Common myeloid progenitor, CD34-positive (primary cell): ENCODE measurements around the gene FSTL5.

Experiments used
- CTCF ChIA-PET: fragments of 350-600 bp; sonication (Branson Sonifier 250); formaldehyde crosslinking; loops from one replicate; lab custom pipeline; 2021; ENCODE audit warnings: antibody characterized with exemption; lab: Charles Lee
- POLR2A ChIA-PET: fragments of 350-600 bp; sonication (Branson Sonifier 250); formaldehyde crosslinking; loops from one replicate; lab custom pipeline; 2021; ENCODE audit warnings: antibody characterized with exemption; lab: Charles Lee
- DNase-seq, 3 donors: peaks; one replicate each; pipeline versions ENCODE4 v3.0.0 to v3.0.0-alpha.2; 2013
- H3K27ac ChIP-seq, 2 experiments: 1 replicate in 1 of 2; 2 replicates in 1 of 2; pipeline ENCODE4 v1.7.0; 2013; ENCODE audit warnings: inconsistent platforms in 2 of 2, low read length in 2 of 2, mild to moderate bottlenecking in 2 of 2, low read depth in 1 of 2, moderate library complexity in 1 of 2; ENCODE audit not compliant: severe bottlenecking in 2 of 2, insufficient read depth in 1 of 2, poor library complexity in 1 of 2
- H3K27me3 ChIP-seq, 5 experiments: replicated peaks in 2 of 5; 1 replicate in 3 of 5; 2 replicates in 2 of 5; pipeline versions ENCODE4 v1.6.1 to v1.7.0; 2013; ENCODE audit warnings: low read length in 4 of 5, mild to moderate bottlenecking in 2 of 5, moderate library complexity in 2 of 5, inconsistent platforms in 1 of 5; ENCODE audit not compliant: insufficient read depth in 5 of 5, control insufficient read depth in 4 of 5
- H3K36me3 ChIP-seq, 4 experiments: 1 replicate in 2 of 4; 2 replicates in 2 of 4; pipeline versions ENCODE4 v1.6.1 to v1.7.0; 2013; ENCODE audit warnings: low read length in 3 of 4, control low read depth in 1 of 4, mild to moderate bottlenecking in 1 of 4; ENCODE audit not compliant: control insufficient read depth in 4 of 4, insufficient read depth in 4 of 4
- H3K4me1 ChIP-seq, 4 experiments: 1 replicate in 3 of 4; 2 replicates in 1 of 4; pipeline versions ENCODE4 v1.6.1 to v1.7.1; 2013; ENCODE audit warnings: low read length in 3 of 4, mild to moderate bottlenecking in 3 of 4, control low read depth in 1 of 4, inconsistent platforms in 1 of 4, moderate library complexity in 1 of 4; ENCODE audit not compliant: control insufficient read depth in 4 of 4, insufficient read depth in 4 of 4; ENCODE audit errors: control extremely low read depth in 1 of 4
- H3K4me3 ChIP-seq, 7 experiments: 1 replicate in 4 of 7; 2 replicates in 3 of 7; pipeline versions ENCODE4 v1.5.1 to v1.7.0; 2013; ENCODE audit warnings: mild to moderate bottlenecking in 7 of 7, low read length in 6 of 7, moderate library complexity in 6 of 7, inconsistent platforms in 2 of 7, low read depth in 2 of 7, control low read depth in 1 of 7; ENCODE audit not compliant: insufficient read depth in 4 of 7, control insufficient read depth in 1 of 7; ENCODE audit errors: extremely low read depth in 1 of 7
- H3K9me3 ChIP-seq, 5 experiments: 1 replicate in 4 of 5; 2 replicates in 1 of 5; pipeline versions ENCODE4 v1.6.1 to v1.7.1; 2013; ENCODE audit warnings: low read length in 4 of 5, mild to moderate bottlenecking in 2 of 5, inconsistent platforms in 1 of 5, low read depth in 1 of 5, moderate library complexity in 1 of 5; ENCODE audit not compliant: control insufficient read depth in 4 of 5, insufficient read depth in 2 of 5; ENCODE audit errors: control extremely low read depth in 1 of 5
- WGBS: methylation state at CpG from one replicate; pipeline ENCODE4 v1.1.5; 2013; ENCODE audit not compliant: insufficient coverage; 5-methylcytosine and 5-hydroxymethylcytosine counted together

FSTL5 gene

GRCh38 chr4:161546902-161547301 lies 616.9 kb downstream of the FSTL5 start:
- Histone ChIP-seq H3K27me3 (no peaks in the 10 kb centered on the region), H3K36me3 (no peaks in the 10 kb centered on the region), H3K9me3 (no peaks in the 10 kb centered on the region), H3K4me3 (no peak overlapping the region), H3K27ac (no peak overlapping the region), H3K4me1 (no peaks in the 10 kb centered on the region)
- POLR2A ChIA-PET: no interaction called here
- 100% methylated on average over 4 of the region's 5 CpGs for WGBS
- no peak for DNase-seq
- CTCF ChIA-PET: no interaction called here

DNA sequence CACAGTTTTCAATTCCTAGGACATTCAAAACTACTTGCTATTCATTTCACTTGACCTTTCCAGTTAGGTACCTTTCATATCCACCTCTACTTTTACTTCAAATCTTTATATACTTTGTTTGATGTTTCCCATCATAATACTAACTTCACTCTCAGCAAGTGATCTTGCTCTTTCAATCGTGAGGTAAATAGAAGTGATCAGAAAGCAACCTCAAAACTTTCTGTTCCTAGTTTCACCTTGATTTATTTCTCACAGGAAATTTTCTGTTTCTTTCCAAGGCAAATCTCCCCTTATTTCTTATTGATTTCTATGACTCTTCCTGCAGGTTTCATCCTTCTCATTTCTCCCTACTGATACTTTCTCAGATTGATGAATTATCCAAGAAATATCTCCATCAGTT lies 623.5 kb downstream of the FSTL5 start:
- WGBS: 100% methylated on average over 1 of the region's 1 CpG

GRCh38 chr4:161538941-161539340 lies 624.9 kb downstream of the FSTL5 start:
- CTCF ChIA-PET: no interaction called here
- H3K36me3 ChIP-seq: no peaks in the 10 kb centered on the region
- WGBS: 95% methylated on average over 3 of the region's 4 CpGs
- no peak for DNase-seq
- no peak overlapping the region for H3K27ac ChIP-seq
- POLR2A ChIA-PET: no interaction called here
- no peaks in the 10 kb centered on the region for H3K27me3 ChIP-seq
- no peaks in the 10 kb centered on the region for H3K9me3 ChIP-seq
- H3K4me3 ChIP-seq: no peak overlapping the region
- H3K4me1 ChIP-seq: no peaks in the 10 kb centered on the region

More for the DNA sequence above, 623.5 kb downstream of the FSTL5 start:
- H3K4me1 ChIP-seq: no peaks in the 10 kb centered on the region
- no peak overlapping the region for H3K27ac ChIP-seq
- no peaks in the 10 kb centered on the region for H3K27me3 ChIP-seq
- H3K36me3 ChIP-seq: no peaks in the 10 kb centered on the region
- DNase-seq: no peak
- ChIA-PET CTCF (no interaction called here), POLR2A (no interaction called here)
- H3K9me3 ChIP-seq: no peaks in the 10 kb centered on the region
- no peak overlapping the region for H3K4me3 ChIP-seq

- Histone ChIP-seq H3K27me3 (no peaks in the 10 kb centered on the region), H3K27ac (no peak overlapping the region), H3K4me1 (no peaks in the 10 kb centered on the region), H3K9me3 (peaks cover 0 to 2% (median 0%) of the 10 kb centered on the region in 5 experiments), H3K4me3 (no peak overlapping the region), H3K36me3 (no peaks in the 10 kb centered on the region)
- DNase-seq: no peak
- WGBS: no CpG with 5 or more reads among the region's 1 CpG
- ChIA-PET CTCF (no interaction called here), POLR2A (no interaction called here)
Observed at GRCh38 chr4:161530710-161531109, 633.1 kb downstream of the FSTL5 start.

- WGBS: no CpG with 5 or more reads among the region's 1 CpG
- Histone ChIP-seq H3K4me1 (no peaks in the 10 kb centered on the region), H3K36me3 (no peaks in the 10 kb centered on the region), H3K27me3 (no peaks in the 10 kb centered on the region), H3K4me3 (no peak overlapping the region), H3K9me3 (no peaks in the 10 kb centered on the region), H3K27ac (no peak overlapping the region)
- CTCF ChIA-PET: no interaction called here
- POLR2A ChIA-PET: no interaction called here
- DNase-seq: no peak
Observed at GRCh38 chr4:161525121-161525520, 638.7 kb downstream of the FSTL5 start.

DNA sequence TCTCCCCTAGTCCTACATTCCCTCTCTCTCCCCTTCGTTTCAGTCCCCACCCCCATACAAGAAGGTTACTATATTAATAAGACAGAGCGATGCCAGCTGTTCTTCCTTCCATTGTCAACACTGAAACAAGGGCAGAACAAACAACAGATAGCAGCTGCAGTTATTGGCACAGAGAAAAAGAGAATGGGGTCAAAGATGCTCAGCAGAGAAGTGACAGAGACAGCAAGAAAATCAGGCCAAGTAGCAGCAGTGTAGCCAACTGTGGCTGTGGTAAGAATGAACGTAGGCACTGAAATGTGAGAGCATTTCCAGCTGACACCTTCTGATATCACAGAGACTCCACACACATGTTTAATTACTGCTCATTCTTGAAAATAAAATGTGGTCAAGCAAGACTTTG lies 641.8 kb downstream of the FSTL5 start:
- DNase-seq: peak in 1 of 3 donors; percentile 2
- Histone ChIP-seq H3K27me3 (no peaks in the 10 kb centered on the region), H3K36me3 (no peaks in the 10 kb centered on the region), H3K4me3 (no peak overlapping the region), H3K9me3 (no peaks in the 10 kb centered on the region), H3K27ac (no peak overlapping the region), H3K4me1 (peaks cover 0 to 15% (median 4%) of the 10 kb centered on the region in 4 experiments)
- CTCF ChIA-PET: no interaction called here
- WGBS: 100% methylated on average over 1 of the region's 3 CpGs
- POLR2A ChIA-PET: no interaction called here

DNA sequence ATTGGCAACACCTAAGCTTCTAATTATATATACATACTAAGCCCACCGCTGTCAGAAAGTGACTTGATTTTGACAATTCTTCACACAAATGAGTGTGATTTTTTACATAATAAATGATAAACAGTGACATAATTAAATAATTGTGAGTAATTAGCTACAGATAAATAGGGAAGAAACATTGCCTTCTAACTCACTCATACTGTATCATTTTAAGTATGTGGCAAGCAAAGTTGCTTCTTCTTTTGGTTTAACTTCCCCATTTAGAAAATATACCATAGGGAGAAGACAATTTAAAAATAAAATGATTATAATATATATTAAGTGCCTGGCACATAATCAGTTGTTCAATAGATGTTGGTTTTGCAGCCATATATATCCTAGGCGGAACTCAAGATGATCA lies 644.2 kb downstream of the FSTL5 start:
- POLR2A ChIA-PET: no interaction called here
- Histone ChIP-seq H3K27ac (no peak overlapping the region), H3K27me3 (no peaks in the 10 kb centered on the region), H3K9me3 (no peaks in the 10 kb centered on the region), H3K4me3 (no peak overlapping the region), H3K36me3 (no peaks in the 10 kb centered on the region), H3K4me1 (peaks cover 0 to 15% (median 4%) of the 10 kb centered on the region in 4 experiments)
- CTCF ChIA-PET: no interaction called here
- DNase-seq: peak in 2 of 3 donors; percentile 29 to 52
- WGBS: no CpG with 5 or more reads among the region's 2 CpGs
